Panc1 (cell line): Measurements from ENCODE around the gene MAD1L1. TPM values are rescaled to one million over a fixed set of nuclear protein-coding genes. Genes with fewer than 3 reads are reported as not detected.

Experiments
- ATAC-seq: fragments of 200-7000 bp; cut with Tn5 transposase; 2 replicates; pipeline ENCODE4 v1.9.1; 2020; ENCODE audit warnings: mild to moderate bottlenecking, moderate library complexity
- BruUV-seq: library from RNA; stranded (reverse); fragments of 400-500 nt; replicated peaks from 2 replicates; lab custom pipeline; 2021; lab: Mats Ljungman, UMichigan
- CTCF ChIA-PET: fragments of 300-600 bp; sonication (Branson Sonifier 250); formaldehyde crosslinking; loops from one replicate; lab custom pipeline; 2022; ENCODE audit warnings: antibody characterized with exemption; lab: Charles Lee
- POLR2A ChIA-PET: fragments of 300-600 bp; sonication (Branson Sonifier 250); formaldehyde crosslinking; loops from one replicate; lab custom pipeline; 2022; ENCODE audit warnings: antibody characterized with exemption; lab: Charles Lee
- DNase-seq: peaks from one replicate; pipeline ENCODE4 v3.0.0-alpha.2; 2010; ENCODE audit warnings: low read depth, low spot score
- H3K27ac ChIP-seq: 2 replicates; pipeline ENCODE4 v1.5.1; 2011; ENCODE audit warnings: mild to moderate bottlenecking, low read length, inconsistent platforms
- H3K27me3 ChIP-seq: fragments of 200-500 bp; sonication (Bioruptor generic); 2 replicates; pipeline ENCODE4 v1.6.0; 2014; ENCODE audit warnings: low read length, inconsistent platforms; ENCODE audit not compliant: control insufficient read depth, insufficient read depth
- H3K36me3 ChIP-seq: fragments of 200-500 bp; sonication (Bioruptor generic); 2 replicates; pipeline ENCODE4 v1.5.1; 2014; ENCODE audit warnings: inconsistent platforms, mild to moderate bottlenecking, low read length, moderate library complexity; ENCODE audit not compliant: control insufficient read depth, insufficient read depth
- H3K4me1 ChIP-seq: 2 replicates; pipeline ENCODE4 v1.5.1; 2011; ENCODE audit warnings: inconsistent platforms, mild to moderate bottlenecking, low read length, moderate library complexity; ENCODE audit not compliant: control insufficient read depth, insufficient read depth
- H3K4me3 ChIP-seq, 2 experiments: 2 replicates each; pipeline ENCODE4 v1.5.1; 2011 to 2012; ENCODE audit warnings: low read depth in 2 of 2, low read length in 2 of 2, mild to moderate bottlenecking in 2 of 2, inconsistent platforms in 1 of 2, moderate library complexity in 1 of 2
- H3K9me3 ChIP-seq: fragments of 200-500 bp; sonication (Bioruptor generic); 2 replicates; pipeline ENCODE4 v1.5.1; 2014; ENCODE audit warnings: low read depth, mild to moderate bottlenecking, inconsistent platforms, low read length, moderate library complexity; ENCODE audit not compliant: control insufficient read depth, insufficient read depth
- POLR2AphosphoS5 ChIP-seq: IDR thresholded peaks from 2 replicates; pipeline ENCODE4 v1.6.1; 2012; ENCODE audit warnings: mild to moderate bottlenecking, low read depth, low read length, moderate library complexity
- SIN3A ChIP-seq: IDR thresholded peaks from 2 replicates; pipeline ENCODE4 v1.6.1; 2012; ENCODE audit warnings: low read depth, mild to moderate bottlenecking, low read length, moderate library complexity, borderline replicate concordance; ENCODE audit not compliant: insufficient read depth
- TCF7L2 ChIP-seq: IDR thresholded peaks from 2 replicates; pipeline ENCODE4 v1.6.1; 2011; ENCODE audit warnings: mild to moderate bottlenecking, low read depth, low read length, inconsistent platforms
- in situ Hi-C: cut with HindIII; loops from 2 replicates; pipeline ENCODE4 v1.10.0; 2016; ENCODE audit warnings: low sequenced_read_pairs, low pct_unique_long_range_greater_than_20kb
- intact Hi-C: fragments of 100-400 bp; cut with micrococcal nuclease; formaldehyde crosslinking; loops from one replicate; pipeline ENCODE4 v1.10.0; 2022; ENCODE audit not compliant: unreplicated experiment
- total RNA-seq: library from RNA; stranded (reverse); gene quantifications from one replicate; pipeline ENCODE4 v1.2.1, GENCODE V29; 2021; ENCODE audit not compliant: unreplicated experiment
- TF ChIP-seq, protein P1 (sequence below): fragments of 450-650 bp; IDR thresholded peaks from 2 replicates; pipeline ENCODE4 v1.5.1; 2017; ENCODE audit warnings: mild to moderate bottlenecking
- TF ChIP-seq, protein P2 (sequence below), 2 experiments: IDR thresholded peaks; 2 replicates each; pipeline ENCODE4 v1.6.1; 2011 to 2012; ENCODE audit warnings: low read depth in 2 of 2, control low read depth in 1 of 2, low read length in 1 of 2, mild to moderate bottlenecking in 1 of 2, moderate library complexity in 1 of 2; ENCODE audit not compliant: insufficient read depth in 1 of 2

Gene MAD1L1
- total RNA-seq, 1 experiment from 2014 or later = 70.8 TPM

DNA sequence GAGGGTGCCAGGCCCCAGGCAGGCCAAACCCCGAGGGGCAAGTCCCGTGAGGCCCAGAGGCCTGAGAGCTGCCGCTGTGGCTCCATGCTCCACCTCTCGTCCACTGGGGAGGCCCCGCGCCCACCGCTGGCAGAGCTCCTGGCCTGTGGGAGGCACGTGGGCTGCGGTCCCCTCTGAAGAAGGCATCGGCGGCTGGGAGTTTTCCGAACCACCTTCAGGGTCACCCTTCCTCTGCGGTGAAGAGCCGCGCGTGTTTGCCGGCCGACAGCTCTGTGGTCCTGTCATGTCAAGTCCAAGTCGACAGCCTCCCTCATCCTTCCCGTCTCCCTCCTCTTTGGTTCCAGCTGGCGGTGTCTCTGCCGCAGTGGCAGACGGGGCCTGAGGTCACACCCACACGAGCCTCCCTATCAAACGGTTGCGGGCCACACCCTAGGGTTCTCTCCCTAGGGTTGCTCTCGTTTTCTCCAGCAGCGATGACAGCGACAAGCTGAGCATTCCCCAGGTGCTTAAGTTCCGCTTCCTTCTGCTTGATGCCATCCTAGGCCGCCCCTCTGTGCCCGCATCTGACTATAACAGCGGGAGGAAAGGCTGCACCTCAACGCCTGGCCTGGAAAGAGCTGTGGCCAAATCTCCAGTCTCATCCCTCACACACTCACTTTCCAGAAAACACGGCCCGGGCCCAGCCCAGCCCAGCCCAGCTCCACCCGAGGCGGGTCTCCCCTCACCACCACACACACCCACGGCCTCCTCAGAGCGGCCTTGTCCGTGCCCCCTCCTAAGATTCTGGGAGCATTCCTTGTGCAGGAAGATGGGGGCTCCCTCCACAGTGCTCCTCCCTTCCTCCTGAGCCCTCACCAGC is 377.6 kb downstream of the MAD1L1 start:
- Histone ChIP-seq H3K4me3 (no peak overlapping the region), H3K27me3 (no peaks in the 10 kb centered on the region), H3K9me3 (no peaks in the 10 kb centered on the region), H3K27ac (no peak overlapping the region), H3K4me1 (no peaks in the 10 kb centered on the region), H3K36me3 (no peaks in the 10 kb centered on the region)
- ATAC-seq (no peak), DNase-seq (no peak)
- POLR2A ChIA-PET = no interaction called here
- in situ Hi-C loops (no loop called here), intact Hi-C loops (no loop called here)
- BruUV-seq = no TSS peak
- CTCF ChIA-PET = no interaction called here
- TF ChIP-seq, protein P1, sequence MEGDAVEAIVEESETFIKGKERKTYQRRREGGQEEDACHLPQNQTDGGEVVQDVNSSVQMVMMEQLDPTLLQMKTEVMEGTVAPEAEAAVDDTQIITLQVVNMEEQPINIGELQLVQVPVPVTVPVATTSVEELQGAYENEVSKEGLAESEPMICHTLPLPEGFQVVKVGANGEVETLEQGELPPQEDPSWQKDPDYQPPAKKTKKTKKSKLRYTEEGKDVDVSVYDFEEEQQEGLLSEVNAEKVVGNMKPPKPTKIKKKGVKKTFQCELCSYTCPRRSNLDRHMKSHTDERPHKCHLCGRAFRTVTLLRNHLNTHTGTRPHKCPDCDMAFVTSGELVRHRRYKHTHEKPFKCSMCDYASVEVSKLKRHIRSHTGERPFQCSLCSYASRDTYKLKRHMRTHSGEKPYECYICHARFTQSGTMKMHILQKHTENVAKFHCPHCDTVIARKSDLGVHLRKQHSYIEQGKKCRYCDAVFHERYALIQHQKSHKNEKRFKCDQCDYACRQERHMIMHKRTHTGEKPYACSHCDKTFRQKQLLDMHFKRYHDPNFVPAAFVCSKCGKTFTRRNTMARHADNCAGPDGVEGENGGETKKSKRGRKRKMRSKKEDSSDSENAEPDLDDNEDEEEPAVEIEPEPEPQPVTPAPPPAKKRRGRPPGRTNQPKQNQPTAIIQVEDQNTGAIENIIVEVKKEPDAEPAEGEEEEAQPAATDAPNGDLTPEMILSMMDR = no peak
- TF ChIP-seq POLR2AphosphoS5 (no peak), TCF7L2 (no peak), SIN3A (no peak)
- TF ChIP-seq, protein P2, sequence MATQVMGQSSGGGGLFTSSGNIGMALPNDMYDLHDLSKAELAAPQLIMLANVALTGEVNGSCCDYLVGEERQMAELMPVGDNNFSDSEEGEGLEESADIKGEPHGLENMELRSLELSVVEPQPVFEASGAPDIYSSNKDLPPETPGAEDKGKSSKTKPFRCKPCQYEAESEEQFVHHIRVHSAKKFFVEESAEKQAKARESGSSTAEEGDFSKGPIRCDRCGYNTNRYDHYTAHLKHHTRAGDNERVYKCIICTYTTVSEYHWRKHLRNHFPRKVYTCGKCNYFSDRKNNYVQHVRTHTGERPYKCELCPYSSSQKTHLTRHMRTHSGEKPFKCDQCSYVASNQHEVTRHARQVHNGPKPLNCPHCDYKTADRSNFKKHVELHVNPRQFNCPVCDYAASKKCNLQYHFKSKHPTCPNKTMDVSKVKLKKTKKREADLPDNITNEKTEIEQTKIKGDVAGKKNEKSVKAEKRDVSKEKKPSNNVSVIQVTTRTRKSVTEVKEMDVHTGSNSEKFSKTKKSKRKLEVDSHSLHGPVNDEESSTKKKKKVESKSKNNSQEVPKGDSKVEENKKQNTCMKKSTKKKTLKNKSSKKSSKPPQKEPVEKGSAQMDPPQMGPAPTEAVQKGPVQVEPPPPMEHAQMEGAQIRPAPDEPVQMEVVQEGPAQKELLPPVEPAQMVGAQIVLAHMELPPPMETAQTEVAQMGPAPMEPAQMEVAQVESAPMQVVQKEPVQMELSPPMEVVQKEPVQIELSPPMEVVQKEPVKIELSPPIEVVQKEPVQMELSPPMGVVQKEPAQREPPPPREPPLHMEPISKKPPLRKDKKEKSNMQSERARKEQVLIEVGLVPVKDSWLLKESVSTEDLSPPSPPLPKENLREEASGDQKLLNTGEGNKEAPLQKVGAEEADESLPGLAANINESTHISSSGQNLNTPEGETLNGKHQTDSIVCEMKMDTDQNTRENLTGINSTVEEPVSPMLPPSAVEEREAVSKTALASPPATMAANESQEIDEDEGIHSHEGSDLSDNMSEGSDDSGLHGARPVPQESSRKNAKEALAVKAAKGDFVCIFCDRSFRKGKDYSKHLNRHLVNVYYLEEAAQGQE (IDR thresholded peaks at IDR 0.05; ENCODE audit: insufficient read depth in 1 of 2, low read depth in 2 of 2, low read length in 1 of 2) = no peak

DNA sequence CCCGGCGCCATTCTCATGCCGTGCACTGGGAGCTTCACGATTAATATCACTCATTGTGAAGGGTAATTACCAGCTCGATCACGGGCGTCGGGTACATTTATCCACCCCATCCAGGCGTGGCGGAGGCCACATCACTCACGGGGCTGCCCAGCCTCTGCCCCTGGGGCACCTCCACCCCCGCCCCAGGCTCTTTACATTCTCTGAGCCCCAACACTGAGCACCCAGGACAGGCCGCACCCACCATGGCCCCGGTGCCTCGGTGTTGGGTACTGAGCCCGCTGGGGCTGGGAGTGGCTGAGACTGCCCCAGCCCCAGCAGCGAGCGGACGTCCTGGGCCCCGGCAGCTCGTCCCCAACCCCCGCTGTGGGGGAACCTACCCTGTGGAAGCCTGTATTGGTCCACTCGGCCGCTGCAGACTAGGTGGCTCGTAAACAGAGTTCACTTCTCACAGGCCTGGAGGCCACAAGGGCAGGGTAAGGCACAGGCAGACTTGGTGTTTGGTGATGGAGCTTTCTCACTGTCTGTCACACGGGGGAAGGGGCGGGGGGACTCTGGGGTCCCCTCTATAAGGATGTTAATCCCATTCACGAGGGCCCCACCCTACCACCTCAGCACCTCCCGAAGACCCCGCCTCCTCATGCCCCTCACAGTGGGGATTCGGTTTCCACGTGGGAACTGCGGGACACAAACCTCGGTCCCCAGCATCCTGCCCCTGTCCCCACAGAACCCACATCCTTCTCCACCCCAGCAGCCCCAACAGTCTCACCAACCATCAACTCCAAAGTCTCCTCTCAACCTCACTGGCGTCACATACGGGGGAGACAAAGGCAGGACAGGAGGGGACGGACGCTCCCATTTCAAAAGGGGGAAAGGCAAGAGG is 378.5 kb downstream of the MAD1L1 start:
- CTCF ChIA-PET = no interaction called here
- BruUV-seq = no TSS peak
- intact Hi-C loops (no loop called here), in situ Hi-C loops (no loop called here)
- no peak overlapping the region for H3K4me3 ChIP-seq
- no peaks in the 10 kb centered on the region for H3K36me3 ChIP-seq
- no peaks in the 10 kb centered on the region for H3K27me3 ChIP-seq
- POLR2A ChIA-PET = no interaction called here
- DNase-seq (no peak), ATAC-seq (no peak)
- H3K27ac ChIP-seq = no peak overlapping the region
- no peaks in the 10 kb centered on the region for H3K9me3 ChIP-seq
- TF ChIP-seq, protein P1 = no peak
- TF ChIP-seq, protein P2 (IDR thresholded peaks at IDR 0.05; ENCODE audit: insufficient read depth in 1 of 2, low read depth in 2 of 2, low read length in 1 of 2) = no peak
- TF ChIP-seq SIN3A = no peak
- no peak for TF ChIP-seq TCF7L2
- TF ChIP-seq POLR2AphosphoS5 = no peak
- H3K4me1 ChIP-seq = no peaks in the 10 kb centered on the region
